Stimulated activated CD4-positive, alpha-beta T cell treated with anti-CD3 and anti-CD28 coated beads, Interleukin-1b, Interleukin-23, amount 100 ng/mL, for 1 hour (primary cell): ENCODE results near the gene CENPH.
"Not testable (repeated sequence)": the region's sequence is repeated elsewhere in the genome, so short reads cannot be mapped to it uniquely, and the experiment has no call there.

Source experiments
- DNase-seq, 2 donors: peaks; one replicate each; pipeline ENCODE4 v3.0.0-alpha.2; 2020; ENCODE audit warnings: low read depth in 2 of 2

Gene CENPH

DNA sequence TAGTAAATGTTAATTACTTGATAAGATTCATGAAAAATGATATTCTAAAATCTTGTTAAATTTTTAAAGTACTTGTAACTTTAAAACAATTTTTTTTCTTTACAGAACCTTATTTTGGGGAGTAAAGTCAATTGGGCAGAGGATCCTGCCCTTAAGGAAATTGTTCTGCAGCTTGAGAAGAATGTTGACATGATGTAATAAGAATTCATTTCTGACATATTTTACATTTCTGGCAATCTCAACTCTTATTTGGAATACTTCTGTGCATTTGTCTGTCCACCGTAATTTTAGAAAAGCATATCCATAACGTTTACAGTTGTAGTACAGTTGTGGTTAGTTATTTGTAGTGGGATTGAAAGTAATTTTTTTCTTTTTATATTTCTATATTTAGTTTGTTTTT lies 20.2 kb downstream of the CENPH start:
- DNase-seq: no peak

DNA sequence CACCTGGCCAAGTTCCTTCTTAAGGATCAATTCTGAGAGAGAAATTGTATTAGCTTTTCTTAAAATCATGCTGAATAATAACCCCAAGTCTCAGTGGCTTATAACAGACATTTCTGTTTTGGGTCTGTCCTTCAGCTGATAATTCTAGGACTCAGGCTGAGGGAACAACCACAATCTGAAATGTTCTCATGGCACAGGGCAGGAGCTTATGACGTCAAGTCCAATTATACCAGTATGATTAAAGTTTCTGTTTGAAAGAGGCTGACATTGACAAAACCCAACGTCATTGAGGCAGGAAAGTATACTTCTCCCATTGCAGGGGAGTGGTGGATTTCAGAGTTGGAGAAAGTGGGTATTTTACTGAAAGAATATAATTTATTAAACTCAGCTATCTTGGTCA lies 21.8 kb downstream of the CENPH start:
- no peak for DNase-seq

DNA sequence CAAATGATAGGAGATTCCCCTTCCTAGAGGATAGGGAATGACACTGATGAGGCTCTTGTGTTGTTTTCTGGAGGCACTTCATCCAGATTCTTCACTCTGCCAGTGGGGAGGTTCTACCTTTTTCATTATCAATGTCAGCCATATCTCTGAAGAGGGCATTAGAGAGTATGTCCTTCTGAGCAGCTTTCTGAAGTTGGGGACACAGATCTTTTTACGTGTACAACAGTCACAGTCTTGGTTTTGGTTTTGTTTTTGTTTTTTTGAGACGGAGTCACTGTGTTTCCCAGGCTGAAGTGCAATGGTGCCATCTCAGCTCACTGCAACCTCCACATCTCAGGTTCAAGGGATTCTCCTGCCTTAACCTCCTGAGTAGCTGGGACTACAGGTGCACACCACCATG lies 22.6 kb downstream of the CENPH start:
- DNase-seq: no peak

DNA sequence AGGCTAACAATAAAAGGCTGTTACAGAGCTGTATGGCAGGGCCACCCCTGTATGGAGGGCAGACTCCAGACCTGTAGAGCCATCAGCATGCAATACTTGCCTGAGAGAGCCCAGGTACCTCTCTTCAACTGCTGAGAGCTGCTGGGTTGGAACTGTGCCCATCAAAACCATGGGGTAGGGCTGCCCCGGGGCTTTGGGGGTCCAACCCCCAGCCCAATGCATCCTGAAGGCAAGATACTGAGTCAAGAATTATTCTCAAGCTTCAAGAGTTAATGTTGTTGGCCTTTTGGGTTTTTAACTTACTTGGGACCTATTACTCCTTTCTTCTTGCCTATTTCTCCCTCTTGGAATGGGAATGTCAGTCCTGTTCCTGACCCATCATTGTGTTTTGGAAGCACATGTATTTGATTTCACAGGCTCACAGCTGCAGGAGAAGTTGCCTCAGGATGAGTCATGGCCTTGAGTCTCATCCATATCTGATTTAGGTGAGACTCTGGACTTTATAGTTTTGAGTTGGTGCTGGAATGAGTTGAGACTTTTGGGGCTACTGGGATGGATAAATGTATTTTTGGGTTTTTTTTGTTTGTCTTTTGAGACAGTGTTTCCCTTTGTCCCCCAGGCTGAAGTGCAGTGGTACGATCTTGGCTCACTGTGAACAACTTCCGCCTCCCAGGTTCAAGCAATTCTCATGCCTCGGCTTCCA lies 24.3 kb downstream of the CENPH start:
- no peak for DNase-seq

DNA sequence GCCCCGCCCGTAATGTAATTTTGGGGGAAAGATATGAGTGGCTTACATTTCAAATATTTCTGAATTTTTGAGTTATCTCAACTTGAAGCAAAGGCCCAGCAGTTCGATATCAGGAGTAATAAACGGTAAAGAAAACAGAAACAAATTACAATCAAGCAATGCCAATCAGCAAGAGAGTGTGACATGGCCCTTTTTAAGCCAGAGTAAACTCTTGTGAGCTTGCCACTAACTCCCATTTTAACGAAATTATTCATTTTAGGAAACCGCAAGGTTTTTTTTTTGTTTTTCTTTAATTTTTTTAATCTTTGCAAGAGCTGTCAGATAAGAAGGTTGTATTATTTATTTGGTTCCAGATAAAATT lies 27.7 kb downstream of the CENPH start:
- DNase-seq: no peak

DNA sequence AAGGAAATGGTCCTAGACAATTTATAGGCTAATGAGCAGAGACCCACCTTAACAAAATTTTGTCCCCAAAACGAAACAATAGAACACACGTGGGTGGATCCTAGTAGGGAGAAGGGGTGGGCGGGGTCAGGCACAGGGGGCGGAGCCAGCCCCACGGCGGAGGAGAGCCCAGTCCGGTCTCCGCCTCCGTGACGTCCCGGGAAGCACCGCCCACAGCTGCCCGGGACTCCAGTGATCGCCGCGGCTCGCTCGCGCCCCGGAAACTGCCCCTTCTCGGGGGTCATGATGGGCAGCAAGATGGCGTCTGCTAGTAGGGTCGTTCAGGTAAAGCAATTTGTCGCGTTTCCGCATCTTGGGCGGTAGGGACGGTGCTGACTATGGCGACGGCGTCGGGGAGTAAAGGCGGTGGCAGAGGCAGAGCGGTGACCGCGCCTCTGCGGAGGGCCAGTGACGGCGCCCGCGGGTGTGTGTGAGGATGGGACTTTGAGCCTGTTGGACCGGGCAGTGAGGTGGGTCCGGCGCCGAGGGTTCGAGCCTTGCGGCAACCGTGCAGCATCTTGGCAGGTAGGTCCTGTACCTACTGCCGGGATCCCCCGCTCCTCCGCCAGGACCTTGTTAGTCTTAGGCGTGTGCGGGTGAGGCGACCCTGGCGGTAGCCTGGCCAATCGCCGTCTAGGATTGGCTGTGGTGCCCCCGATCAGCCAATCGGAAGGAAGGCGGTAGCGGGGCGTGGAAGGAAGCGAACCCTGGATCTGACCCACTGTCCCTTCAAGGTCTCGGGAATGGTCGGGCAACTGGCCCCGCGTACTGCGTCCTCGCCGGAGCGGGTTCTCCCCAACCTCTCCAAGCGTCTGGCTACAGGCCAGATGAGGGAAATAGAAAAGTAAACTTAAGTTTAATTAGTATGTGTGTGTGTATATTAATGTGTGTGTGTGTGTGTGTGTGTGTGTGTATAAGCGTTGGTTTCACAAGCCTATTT lies 28.5 kb downstream of the CENPH start:
- DNase-seq: peak; percentile 89

DNA sequence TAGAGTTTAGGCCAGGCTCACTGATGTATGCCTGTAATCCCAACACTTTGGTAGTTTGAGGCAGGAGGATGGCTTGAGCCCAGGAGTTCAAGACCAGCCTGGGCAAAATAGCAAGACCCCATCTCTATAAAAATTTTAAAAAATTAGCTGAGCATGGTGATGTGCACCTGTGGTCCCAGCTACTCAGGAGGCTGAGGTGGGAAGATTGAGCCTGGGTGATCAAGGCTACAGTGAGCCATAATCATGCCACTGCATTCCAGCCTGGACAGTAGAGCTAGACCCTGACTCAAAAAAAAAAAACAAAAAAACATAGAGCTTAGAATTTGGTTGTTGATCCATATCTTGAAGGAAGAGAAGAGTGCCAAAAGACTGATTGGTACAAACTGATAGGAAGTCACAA lies 30.6 kb downstream of the CENPH start:
- no peak for DNase-seq

DNA sequence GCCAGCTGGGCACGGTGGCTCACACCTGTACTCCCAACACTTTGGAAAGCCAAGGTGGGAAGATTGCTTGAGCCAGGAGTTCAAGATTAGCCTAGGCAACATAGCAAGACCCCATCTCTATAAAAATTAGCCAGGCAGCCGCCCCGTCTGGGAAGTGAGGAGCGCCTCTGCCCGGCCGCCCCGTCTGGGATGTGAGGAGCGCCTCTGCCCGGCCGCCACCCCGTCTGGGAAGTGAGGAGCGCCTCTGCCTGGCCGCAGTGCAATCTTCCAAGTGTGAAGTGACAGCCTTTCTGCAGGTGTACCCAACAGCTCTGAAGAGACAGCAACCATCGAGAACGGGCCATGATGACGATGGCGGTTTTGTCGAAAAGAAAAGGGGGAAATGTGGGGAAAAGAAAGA lies 31.0 kb downstream of the CENPH start:
- not testable (repeated sequence) for DNase-seq

DNA sequence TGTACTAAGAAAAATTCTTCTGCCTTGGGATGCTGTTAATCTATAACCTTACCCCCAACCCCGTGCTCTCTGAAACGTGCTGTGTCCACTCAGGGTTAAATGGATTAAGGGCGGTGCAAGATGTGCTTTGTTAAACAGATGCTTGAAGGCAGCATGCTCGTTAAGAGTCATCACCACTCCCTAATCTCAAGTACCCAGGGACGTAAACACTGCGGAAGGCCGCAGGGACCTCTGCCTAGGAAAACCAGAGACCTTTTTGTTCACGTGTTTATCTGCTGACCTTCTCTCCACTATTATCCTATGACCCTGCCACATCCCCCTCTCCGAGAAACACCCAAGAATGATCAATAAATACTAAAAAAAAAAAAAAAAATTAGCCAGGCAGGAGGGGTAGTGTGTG lies 31.4 kb downstream of the CENPH start:
- DNase-seq: not testable (repeated sequence)

DNA sequence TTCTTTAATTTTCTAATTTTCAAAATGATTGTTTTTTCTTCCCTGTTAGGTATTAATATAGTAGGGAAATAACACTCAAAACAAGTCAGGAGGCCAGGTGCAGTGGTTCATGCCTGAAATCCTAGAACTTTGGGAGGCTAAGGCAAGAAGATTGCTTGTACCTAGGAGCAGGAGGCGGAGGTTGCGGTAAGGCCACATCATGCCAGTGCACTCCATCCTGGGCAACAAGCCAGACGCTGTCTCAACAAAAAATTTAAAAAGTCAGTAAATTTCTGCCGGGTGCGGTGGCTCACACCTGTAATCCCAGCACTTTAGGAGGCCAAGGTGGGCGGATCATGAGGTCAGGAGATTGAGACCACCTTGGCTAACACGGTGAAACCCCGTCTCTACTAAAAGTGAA lies 35.1 kb downstream of the CENPH start:
- no peak for DNase-seq

DNA sequence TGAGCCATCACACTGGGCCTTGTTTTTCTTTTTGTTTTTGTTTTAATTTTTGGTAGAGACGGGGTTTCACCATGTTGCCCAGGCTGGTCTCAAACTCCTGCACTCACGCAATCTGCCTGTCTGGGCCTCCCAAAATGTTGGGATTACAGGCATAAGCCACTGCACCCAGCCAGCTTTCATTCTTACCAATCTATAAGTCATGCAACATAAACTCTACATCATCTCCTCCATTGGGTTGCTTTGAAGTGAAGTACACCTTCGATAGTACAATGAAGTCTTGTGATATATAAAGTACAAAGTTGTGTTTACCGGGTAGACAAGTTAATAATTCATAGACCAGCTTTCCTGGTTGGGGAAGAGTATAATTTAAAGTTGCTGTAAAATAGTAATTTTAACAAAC lies 36.5 kb downstream of the CENPH start:
- no peak for DNase-seq

DNA sequence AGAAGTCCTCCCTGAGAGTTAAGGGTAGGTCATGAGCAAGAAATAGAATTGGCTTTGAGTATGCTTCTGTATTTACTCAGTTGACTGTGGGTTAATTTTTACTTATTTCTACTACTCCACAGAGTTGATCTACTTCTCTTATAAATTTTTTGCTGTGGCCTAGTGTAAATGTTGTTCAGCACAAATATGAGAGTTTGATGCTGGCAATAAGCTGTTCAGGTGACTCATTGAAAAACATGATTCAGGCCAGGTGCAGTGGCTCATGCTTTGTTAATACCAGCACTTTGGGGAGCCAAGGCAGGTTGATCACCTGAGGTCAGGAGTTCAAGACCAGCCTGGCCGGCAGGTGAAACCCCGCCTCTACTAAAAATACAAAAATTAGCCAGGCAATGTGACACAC lies 40.8 kb downstream of the CENPH start:
- DNase-seq: no peak

DNA sequence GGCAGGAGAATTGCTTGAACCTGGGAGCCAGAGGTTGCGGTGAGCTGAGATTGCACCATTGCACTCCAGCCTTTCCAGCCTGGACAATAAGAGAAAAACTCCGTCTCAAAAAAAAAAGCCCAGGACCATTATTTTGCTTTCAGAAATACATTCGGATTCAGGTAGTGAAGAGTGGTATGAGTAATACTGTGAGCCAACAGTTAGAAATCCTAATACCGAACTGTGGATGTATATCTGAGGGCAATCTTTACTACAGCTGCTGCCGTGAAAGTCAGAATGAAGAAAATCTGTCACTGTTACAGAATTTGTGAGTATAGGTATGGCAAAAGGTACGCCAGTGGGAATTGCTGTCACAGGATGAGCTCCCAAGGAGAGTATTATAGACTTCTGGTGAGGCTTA lies 41.9 kb downstream of the CENPH start:
- no peak for DNase-seq

DNA sequence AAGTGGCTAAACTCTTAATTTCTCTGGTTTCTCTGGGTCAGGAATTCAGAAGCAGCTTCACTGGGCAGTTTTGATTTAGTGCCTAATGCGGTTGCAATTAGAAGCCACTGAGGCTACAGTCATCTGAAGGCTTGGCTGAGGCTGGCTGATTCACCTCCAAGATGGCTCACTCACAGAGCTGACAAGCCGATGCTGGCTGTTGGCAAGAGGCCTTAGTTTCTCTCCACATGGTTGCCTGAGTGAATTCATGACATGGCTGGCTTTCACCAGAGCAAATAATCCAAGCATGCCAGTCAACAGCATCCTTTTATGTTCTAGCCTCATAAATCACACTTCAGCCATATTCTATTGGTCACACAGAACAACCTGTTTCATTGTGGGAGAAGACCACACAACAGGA lies 42.5 kb downstream of the CENPH start:
- DNase-seq: no peak

DNA sequence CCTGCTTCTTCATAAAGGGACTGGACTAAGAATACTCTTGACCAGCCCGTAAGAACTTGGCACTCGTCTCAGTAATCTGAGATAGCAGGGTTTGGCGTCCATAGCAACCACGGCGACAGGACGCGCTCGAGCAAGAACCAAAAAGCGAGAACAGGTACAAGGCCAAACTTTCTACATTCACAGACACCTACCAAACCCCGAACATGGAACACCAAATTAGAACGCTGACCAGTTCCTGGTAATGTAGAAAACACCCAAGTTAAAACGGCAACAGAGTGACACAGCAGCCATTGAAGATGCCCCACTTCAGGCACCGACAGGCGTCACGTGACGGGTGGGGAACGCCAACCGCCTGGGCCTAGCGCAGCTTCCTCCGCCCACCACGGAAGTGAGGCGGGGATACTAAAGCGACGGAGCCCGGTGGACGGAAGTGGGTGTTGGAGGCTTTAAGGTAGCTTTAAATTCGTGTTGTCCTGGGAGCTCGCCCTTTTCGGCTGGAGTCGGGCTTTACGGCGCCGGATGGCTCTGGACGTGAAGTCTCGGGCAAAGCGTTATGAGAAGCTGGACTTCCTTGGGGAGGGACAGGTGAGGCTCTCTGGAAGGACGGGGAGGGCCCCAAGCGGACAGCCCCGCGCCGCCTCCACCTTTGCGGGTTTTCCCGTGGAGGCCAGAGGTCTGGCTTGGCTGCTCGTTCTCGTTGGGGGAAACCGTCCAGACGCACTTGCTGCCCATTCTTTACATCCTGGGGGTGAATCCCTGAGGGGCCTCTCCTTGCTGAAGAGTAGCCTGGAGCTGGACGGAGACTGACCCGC lies 45.3 kb downstream of the CENPH start, which contains the start of gene CDK7:
TSS of gene CDK7 (plus strand) at position 430 of the 812 bp plus-strand sequence. CDS start at position 520, 90 bp downstream.
- DNase-seq: peak; percentile 76 to 80

DNA sequence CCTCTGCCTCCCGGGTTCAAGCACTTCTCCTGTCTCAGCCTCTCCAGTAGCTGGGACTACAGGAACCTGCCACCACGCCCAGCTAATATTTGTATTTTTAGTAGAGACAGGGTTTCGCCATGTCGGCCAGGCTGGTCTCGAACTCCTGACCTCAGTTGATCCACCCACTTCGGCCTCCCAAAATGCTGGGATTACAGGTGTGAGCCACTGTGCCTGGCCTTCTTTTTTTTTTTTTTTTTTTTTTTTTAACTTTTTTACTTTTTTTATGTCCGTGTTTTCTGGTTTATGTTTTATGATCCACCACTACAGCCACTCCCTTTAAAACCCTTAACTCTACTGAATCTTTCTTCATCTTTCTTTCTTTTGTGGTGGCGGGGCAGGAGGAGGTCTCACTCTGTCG lies 47.4 kb downstream of the CENPH start:
- DNase-seq: not testable (repeated sequence)

DNA sequence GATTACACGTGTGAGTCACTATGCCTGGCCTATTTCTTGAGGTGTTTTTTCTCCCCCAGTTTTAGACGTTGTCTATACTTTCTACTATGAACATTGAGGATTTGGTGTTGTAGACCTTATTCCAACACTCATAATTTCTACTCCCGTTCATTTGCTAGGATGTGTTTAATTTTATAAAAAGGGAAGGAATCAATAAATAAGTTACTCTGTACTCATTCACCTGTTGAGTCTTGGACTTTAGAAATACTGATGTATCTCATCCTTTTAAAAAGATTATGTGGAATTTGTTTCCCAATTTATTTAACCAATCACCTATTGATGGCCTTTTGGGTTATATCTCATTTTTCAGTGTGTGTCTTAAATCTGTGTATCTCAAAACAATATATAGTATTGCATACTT lies 48.5 kb downstream of the CENPH start:
- no peak for DNase-seq

DNA sequence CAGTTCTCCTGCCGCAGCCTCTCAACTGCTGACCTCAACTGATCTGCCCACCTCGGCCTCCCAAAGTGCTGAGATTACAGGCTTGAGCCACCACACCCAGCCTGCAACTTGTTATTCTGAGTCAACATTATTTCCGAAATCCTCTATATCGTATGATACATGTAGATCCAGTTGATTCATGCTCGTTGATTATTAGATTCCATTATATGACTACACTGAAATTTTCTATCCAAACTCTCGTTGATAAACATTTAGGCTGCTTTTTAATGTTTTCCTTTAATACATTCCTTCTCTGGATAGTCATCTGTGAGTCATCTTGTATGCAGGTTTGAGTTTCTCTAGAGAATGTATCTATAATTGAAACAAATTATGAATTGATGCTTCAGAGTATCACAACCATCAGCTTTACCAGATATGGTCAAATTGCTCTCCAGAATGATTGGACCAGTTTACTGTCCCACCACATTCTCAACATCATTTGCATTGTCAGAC lies 49.4 kb downstream of the CENPH start:
- no peak for DNase-seq

DNA sequence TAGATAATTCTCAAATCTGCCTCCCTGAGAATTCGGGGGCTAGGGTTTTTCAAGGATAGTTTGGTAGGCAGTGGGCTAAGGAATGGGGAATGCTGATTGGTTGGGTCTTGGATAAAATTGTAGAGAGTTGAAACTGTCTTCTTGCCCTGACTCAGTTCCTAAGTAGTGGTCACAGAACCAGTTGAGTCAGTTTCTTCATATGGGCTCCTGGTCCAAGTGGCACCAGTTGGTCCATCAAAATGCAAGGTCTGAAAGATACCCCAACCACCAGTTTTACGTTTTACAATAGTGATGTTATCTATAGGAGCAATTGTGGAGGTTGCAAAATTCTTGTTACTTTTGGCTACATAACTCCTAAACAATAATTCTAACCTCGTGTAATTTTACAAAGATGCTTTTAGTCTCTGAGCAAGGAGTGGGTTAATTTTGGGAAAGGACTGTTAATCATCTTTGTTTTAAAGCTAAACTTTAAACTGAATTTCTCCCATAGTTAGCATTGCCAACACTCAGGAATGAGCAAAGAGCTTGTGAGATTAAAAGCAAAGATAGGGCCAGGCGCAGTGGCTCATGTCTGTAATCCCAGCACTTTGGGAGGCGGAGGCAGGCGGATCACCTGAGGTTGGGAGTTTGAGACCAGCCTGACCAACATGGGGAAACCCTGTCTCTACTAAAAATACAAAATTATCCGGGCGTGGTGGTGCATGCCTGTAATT lies 53.0 kb downstream of the CENPH start:
- DNase-seq: no peak

DNA sequence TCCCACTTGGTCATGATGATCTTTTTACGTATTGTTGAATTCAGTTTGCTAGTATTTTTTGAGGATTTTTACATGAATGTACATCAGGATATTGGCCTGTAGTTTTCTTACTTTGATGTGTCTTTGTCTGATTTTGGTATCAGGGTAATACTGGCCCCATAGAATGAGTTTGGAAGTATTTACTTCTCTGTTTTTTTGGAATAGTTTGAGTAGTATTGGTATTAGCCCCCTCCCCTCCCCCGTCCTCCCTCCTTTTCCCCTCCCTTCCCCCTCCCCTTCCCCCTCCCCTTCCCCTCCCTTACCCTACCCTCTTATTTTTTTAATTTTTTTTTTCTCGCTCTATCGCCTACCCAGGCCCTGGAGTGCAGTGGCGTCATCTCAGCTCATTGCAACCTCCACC lies 55.6 kb downstream of the CENPH start:
- no peak for DNase-seq

DNA sequence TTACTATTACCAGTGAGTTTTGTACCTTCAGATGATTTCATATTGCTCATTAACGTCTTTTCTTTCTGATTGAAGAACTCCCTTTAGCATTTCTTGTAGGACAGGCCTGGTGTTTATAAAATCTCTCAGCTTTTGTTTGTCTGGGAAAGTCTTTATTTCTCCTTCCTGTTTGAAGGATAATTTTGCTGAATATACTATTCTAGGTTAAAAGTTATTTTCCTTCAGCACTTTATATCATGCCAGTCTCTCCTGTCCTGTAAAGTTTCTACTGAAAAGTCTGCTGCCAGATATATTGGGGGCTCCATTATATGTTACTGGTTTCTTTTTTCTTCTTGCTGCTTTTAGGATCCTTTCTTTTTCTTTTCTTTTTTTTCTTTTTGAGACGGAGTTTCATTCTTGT lies 58.6 kb downstream of the CENPH start:
- no peak for DNase-seq
